ENCODE data around the gene MRPL57.
"Not testable (repeated sequence)": the region's sequence is repeated elsewhere in the genome, so short reads cannot be mapped to it uniquely, and the experiment has no call there.

Gene MRPL57

DNA sequence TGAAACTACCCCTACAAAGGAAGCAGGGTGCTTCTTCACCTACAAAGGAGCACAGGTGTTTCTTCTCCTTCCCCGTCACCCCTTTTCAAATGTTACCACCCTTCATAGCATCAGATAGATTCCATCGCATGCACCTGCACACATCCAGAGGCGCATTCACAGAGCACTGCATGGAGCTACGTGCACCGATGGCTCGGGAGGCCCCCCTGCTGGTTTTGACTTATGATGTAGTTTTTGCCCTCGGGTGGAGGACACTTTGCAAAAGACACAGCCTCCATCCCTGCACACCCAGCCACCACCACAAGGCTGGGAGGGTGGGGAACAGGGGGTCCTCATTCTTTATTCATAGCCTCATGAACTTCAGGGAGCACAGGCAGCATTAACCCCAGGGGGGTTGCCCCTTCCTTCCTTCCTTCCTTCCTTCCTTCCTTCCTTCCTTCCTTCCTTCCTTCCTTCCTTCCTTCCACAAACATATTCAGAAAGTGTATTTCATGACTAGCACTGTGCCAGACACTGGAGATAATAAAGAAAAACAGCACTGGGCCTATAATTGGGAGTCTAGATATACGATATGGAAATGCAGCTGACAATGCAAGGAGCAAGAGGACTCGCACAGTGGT, 21.3 kb downstream of the MRPL57 start:
- DNase-seq (ENCODE audit: low spot score) = not testable (repeated sequence)

DNA sequence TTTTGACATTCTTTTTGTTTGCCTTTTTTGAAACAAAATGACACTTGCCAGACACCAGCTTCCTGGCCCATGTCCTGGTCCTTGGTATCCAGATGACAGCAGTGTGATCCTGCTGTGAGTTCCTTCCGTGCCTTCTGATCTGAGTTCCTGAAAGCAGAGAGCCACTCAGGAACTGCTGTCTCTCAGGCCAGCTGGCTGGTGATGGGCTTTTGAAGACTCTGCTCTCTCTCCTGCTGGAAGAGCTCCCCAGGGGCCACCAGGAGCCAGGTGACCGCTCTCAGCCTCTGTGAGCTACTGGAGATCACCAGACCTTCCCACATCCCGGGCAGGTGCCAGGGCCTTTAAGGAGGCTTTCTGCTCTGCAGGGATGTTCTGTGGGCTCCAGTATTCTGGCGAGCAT, 21.9 kb downstream of the MRPL57 start:
- not testable (repeated sequence) for DNase-seq (ENCODE audit: low spot score)

DNA sequence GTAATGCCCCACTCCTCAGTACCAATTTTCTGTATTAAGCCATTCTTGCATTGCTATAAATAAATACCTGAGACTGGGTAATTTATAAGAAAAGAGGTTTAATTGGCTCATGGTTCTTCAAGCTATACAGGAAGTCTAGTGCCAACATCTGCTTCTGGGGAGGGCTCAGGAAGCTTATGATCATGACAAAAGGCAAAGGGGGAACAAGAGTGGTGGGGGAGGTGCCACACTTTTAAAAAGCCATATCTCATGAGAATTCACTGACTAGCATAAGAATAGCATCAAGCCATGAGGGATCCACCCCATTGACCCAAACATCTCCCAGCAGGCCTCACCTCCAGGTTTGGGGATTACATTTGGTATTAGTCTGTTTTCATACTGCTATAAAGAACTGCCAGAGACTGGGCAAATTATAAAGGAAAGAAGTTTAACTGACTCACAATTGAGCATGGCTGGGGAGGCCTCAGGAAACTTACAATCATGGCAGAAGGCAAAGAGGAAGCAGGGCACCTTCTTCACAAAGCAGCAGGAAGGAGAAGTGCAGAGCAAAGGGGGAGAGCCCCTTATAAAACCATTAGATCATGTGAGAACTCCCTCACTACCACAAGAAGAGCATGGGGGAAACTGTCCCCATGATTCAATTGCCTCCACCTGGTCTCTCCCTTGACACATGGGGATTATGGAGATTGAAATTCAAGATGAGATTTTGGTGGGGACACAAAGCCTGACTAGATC, 25.2 kb downstream of the MRPL57 start:
- DNase-seq (ENCODE audit: low spot score) = not testable (repeated sequence)

DNA sequence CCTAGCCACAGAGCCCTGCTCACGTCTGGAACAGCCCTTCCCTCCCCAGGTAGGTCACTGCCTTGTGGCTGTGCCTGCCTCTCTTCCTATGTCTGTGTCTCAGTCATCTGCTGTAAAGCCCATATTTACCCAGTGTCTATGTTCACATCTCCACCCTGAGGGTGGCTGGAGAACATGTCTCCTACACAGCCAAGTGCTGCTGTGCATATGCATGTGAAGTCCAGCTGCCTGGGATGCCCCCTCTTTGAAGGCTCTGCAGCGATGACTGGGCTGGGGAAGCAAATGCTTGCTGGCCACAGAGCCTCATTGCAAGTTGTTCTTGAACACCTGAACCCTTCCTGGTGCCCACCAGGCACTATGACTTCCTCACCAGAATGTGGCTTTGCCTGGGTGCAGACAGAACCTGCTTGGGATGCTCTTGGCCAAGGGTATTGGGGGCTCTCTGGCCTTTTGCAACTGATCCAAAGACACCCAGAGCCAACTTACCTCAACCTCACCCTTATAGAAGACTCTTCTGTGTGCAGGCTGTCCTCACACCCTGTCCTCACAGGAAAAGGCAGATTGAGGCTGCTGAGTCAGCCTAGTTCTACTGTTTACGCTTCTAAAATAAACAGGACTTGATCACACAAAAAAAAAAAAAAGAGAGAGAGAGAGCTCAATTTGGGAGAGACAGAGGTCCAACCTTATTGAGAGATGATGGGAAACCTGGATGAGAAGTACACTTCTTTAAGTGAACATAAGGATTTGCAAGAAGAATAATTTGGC, 26.5 kb downstream of the MRPL57 start:
- DNase-seq (ENCODE audit: low spot score) = no peak

DNA sequence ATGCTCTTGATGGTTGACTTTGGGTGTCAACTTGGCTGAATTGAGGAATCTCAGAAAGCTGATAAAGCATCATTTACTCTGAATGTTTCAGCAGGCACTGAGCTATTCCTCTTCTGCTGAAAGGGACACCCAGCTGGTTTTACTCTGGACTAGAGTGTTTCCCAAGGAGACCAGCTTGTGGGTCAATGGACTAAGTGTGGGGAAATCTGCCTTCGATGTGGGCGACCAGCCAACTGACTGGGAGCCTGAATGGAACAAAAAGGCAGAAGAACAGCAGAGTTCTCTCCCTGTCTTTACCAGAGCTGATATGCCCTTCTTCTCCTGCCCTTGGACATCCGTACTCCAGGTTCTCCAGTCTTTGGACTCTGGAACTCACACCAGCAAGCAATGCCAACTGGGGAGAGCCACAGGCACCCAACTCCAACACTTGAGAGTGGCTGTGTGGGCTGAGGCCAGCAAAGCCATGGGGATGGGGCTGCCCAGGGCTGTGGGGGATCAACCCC, 32.2 kb downstream of the MRPL57 start:
- DNase-seq (ENCODE audit: low spot score) = no peak

DNA sequence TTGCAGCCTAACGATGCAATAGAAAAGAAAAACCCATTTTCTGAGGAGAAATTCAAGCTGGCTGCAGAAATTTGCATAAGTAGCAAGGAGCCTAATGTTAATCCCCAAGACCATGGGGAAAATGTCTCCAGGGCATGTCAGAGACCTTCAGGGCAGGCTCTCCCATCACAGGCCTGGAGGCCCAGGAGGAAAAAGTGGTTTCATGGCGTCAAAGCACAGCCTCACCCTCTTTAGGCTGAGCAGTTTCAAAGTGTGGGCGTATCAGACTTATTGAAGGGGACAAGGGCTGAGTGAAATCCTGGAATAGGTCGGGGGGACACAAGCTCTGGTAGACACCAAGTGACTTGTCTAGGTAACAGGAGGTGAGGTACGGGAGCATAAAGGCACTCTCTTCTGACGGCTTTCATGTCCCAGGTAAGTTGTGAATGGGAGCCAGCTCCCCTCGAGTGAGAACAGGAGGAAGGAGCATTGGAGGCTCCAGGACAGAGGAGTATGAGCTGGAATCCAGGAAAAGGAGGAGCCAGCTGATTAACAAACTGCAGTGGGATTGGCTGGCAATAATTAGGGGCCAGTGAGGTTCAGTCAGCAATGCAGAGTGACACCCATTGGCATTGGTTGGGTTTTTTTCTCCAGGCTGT, 35.8 kb downstream of the MRPL57 start:
- no peak for DNase-seq (ENCODE audit: low spot score)

DNA sequence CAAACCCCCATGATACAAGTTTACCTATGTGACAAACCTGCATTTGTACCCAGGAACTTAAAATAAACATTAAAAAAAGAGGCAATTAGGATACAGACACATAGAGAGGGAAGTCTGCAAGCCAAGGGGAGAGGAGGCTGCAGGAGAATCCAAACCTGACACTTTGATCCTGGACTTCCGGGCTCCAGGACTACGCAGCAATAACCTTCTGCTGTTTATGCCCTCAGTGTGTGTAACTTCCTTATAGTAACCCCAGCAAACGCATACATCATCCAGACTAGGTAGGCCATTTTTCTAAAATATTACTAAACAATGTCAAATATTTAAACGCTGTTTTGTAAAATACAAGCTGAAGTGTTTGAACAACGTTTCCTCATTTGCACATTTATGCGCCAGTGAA, 39.0 kb downstream of the MRPL57 start:
- not testable (repeated sequence) for DNase-seq (ENCODE audit: low spot score)

DNA sequence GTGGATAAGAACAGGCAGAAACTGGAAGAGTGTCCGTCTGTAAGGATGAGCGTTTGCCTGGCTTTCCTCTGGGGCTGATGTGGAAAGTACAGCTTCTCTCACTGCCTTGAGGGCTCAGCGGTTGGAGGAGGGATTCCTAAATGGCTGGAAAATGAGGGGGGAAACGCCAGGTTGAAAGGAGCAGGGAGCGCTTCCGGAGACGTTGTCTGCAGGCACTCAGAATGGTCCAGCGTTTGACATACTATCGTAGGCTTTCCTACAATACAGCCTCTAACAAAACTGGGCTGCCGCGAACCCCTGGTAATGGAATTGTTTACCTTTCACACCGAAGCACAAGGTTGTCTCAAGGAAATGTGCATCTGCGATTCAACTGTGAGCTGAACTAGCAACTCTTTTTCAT, 39.9 kb downstream of the MRPL57 start:
- DNase-seq (ENCODE audit: low spot score) = no peak

DNA sequence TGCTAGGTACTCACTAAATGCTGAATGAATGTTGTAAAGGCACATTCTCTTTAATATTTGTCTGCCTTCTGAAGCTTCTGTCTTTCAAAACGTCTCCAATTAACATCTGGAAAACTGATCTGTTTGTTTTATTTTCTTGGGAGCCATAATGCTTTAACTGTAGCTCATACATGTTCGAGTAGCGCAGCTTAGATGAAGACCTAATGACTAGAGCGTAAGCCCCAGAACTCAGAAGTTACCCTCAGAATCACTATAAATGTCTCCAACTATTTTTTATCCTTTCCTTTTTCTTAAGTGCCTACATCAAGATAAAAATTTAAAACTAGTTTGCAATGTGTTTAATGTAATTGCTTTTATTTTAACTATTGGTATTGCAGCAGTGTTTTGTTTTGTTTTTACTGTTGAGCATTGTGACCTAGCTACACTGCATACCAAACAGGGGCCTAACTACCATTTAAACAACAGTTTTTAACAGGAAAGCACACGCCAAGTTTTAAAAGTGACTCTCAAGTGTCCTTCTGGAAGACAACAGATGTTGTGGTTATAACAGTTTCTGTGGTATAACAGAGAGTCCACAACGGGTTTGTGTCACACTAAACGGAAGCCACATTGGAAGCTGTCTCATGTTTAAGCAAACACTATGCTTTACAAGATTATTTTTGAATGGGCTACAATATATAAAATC, 42.0 kb downstream of the MRPL57 start:
- DNase-seq (ENCODE audit: low spot score) = no peak

DNA sequence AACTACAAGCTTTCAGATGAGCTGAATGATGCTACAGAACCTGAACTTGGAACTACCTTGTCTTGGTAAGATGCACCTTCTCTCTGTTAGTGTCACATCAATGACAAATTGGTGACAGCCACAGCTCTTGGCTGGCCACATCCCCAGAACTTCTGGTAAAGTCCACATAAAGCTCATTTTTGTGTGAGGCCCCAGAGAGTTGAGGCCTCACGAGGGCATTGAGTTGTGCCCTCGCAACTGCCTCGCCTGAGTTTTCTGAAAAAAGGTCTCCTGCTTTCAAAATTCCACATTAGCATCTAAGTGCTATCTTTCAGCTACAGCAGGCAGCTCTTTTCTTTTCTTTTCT, 42.6 kb downstream of the MRPL57 start:
- DNase-seq (ENCODE audit: low spot score) = no peak

DNA sequence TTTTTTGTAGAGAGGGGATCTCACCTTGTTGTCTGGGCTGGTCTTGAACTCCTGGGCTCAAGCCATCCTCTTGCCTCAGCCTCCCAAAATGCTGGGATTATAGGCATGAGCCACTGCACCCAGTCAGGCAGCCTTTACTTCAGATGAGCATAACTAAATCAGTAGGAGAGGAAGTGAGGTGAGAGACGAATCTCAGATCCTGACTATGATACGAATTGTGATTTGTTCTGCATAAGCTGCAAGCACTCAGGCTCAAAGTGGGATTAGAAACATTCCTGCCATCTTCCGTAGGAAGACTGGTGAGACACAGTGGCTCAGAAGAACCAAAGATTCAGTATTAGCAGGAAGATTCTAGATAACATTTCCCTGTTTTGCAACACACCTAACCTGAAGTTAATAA, 43.3 kb downstream of the MRPL57 start:
- DNase-seq (ENCODE audit: low spot score) = not testable (repeated sequence)

DNA sequence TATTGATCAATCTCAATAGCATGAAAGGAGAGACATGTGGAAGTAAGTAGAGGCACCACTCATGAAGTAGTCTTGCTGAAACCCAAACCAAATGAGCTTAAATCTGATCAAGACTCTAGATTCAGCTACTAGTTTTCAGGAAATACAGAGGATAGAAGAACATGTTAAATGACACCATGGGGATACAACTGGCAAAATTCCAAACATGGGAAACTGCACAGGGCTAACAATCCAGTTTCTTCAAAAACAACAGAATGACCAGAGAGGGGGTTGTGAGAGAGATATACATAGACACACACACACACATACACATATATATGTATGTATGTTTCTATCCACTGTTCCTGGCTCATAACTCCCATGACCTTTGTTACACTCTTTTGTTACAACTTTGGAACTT, 44.8 kb downstream of the MRPL57 start:
- DNase-seq (ENCODE audit: low spot score) = no peak

DNA sequence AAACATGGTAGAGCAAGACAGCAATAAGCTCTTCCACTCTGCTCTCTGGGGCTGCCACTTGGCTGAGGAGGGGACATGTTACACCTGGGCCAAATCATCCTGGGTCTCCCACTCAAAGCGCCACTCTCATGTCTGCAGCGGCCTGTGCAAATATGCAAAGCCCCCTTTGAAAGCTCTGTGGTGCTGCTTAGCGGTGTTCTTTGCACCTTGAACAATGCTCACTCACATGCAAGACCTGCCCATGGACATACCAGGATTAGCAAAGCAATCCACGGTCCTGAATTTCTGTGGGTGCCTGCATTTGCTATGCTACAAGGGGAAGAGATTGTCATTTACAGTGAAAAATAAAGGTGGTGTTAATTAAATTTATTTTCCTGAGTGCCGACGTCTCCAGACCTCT, 48.6 kb downstream of the MRPL57 start:
- DNase-seq (ENCODE audit: low spot score) = no peak

DNA sequence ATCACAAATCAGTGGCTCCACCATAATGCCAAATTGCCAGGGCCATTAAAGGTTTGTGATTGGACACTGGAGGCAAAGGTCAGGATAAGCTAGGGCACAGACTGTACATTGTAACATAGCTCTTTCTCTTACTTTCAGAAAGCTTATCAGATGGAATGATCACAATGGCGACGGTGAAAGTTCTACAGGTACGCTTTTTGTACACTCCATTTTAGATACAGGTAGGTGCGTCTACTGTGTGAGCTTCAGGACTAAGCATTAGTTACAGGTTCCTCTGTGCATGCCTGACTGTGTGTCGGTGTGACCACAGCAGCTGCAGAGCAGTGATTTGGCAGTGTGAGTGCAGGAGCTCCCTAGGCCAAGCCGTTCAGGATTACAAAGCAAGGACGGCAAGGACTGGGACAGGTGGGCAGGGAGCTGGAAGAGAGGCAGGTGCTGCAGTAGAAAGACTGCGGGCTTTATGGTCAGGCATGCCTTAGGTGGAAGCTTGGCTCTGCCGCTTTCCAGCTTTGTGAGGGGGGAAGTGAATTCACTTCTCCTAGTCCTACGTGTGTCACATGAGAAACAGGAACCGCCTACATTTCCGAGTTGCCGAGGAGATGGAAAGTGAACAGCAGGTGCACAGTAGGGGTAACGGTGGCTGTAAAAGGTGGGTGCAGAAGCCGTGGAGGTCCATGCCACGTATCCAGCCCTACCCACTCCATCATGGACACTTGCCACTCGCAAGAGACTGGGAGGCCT, 49.6 kb downstream of the MRPL57 start:
- DNase-seq (ENCODE audit: low spot score) = no peak

DNA sequence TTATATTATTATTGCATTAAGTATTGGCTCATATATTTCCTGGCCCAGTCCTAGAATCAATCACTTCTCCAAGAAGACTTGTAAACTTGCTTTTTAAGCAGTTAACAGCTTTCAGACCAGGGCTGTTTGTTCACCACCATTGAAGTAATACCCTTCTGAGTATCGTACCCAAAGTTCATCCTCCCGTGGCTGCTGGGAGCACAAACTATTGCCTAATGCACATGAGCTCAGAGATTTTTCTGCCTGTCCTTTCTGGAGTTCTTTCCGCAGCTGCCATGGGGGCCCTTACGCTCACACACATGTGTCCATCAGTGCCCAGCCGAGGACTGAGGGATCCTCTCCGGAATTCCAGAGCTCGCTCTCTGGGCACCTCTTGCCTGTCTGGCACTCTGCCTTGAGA, 51.5 kb downstream of the MRPL57 start:
- no peak for DNase-seq (ENCODE audit: low spot score)
